Stimulated activated CD8-positive, alpha-beta memory T cell treated with anti-CD3 and anti-CD28 coated beads, Interleukin-12 subunit alpha, Interleukin-12 subunit beta, amount 100 ng/mL, for 1 hour (primary cell): ENCODE measurements around the gene DIS3L2.
"Not testable (repeated sequence)": the region's sequence is repeated elsewhere in the genome, so short reads cannot be mapped to it uniquely, and the experiment has no call there.

Experiments
- DNase-seq: peaks from one replicate; pipeline ENCODE4 v3.0.0-alpha.2; 2020; ENCODE audit warnings: low read depth

The DIS3L2 gene

DNA sequence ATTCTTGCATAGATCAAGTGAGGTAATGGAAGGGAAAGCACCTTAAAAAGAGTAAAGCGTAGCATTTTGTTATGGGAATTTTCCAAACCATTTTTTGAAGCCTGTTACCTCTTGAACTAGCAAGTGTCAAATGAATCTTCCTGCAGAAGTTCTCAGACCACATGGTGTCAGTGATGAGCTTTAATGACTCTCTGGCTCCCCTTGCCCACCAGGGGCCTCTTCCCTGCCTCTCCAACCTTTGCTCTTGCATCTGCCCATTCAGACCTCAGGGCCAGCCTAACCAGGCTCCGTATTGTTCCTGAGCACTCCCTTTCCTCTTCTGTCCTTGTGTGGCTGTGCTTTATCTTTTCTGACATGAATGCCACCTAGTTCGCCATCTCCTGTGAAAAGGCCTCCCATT lies 155.9 kb downstream of the DIS3L2 start:
- no peak for DNase-seq

DNA sequence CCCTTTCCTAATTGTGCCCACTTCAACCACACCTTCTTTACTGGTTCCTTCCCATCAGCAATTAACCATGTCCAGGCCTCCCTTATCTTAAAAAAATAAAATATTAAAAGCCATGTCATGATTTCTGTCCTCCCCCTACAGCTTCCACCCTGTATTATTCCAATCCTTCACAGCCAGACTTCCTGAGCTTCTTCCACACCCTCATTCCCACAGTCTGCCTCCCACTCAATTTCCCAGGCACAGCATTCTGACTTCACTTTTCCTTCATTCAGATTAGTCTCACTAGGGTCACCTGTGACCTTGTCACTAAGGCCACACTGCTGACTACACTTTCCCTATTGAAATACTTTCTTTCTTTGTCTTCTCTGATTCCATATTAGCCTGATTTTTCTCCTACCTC lies 159.4 kb downstream of the DIS3L2 start:
- no peak for DNase-seq

DNA sequence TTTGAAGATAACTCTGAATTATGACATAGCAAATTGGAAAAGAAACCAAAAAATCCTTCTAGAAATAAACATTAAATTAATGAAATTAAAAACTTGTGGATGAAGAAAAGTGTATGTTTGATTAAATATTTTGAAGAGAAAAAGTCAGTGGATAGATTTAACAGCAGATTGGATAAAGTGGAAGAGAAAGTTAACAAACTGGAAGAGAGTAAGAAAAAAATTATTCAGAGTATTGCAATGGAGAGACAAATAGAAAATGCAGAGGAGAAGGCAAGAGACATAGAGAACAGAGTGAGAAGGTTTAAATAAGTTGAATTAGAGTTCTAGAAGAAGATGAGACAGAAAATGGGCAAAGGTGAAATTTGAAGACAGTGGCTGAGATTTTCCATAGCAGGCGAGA lies 162.8 kb downstream of the DIS3L2 start:
- DNase-seq = no peak

DNA sequence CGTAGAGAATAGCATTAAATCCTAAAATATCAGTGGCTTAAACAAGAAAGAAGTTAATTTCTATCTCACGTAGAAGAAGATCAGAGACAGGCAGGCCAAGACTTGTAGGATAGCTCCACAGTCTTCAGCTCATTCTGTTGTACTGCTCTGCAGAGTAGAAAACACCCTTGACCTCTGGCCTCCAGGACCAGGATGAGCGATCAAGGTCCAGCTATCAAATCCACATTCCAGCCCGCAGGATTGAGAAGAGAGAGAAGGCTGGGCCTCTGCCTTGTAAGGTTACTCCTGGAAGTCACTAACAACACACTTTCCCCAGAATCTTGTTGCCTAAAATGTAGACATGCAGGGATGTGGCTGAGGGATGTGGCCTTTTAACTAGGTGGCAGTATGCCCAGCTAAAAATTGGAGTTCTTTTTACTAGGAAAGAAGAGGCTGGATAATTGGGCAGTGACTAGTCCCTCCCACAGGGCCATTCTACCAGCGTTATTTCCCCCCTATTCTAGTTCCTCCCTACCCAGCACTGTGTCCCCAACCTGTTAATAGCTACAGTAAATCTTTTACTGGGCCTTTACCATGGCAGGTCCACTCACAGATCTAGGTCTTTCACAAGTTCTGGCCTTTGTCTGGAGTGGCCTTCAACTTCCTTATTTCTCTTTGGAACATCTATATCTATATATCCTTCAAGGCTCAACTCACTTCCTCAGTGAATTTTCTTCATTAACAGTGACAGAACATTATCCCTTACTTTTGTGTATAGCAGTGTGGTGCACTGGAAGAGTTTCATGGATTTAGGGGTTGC lies 165.0 kb downstream of the DIS3L2 start:
- DNase-seq = no peak

DNA sequence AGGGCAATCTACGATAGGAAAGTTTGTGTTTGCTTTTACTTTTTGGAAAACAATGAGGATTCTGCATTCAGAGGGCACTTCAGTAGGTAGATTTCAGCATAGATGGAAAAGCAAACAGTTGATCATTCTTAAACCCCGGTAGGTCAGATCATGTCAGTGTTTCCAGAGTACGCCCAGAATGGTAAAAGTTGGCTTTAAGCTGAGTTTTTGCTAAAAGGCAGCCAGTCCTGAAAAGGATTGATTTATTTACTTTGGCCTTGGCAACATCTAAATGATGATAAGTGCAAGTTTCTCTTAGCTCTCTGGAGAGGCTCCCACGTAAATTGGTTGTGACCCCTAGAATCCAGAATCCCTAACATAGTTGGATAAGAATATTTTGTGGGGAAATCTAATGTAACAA lies 168.0 kb downstream of the DIS3L2 start:
- no peak for DNase-seq

DNA sequence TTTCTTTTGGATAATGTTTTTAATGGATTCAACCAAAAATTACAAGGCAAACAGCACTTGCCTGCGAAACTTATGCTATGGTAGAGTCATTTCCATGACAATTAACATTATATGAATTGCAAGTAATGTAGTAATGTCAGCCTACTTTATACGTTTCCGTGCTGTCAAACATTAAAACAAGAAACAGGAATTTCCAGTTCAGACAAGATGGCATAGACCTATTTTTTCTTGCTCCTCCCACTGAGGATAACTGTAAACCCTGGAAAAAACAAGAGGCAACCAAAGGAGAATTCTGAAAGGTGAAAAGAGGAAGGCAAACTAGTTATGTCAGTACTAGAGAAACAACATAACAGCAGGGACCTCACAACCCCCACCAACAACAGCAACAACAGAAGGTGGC lies 170.7 kb downstream of the DIS3L2 start:
- no peak for DNase-seq

DNA sequence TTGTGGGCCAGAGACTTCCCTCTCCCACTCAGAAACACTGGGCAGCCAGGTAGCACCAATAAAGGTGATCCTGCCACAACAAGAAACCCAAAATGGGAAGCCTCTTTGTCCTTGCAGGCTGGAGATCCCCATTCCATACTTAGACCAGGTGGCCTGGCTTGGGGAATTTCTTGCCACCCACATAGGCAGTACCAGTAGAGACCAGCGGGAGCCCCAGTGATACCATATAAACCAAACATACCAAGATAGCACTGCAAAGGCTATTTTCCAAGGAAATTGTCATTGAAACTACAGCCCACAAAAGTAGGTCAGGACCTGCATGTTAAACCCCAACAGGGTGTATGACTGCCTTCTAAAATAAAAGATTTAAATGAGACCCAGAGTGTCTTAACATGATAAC lies 171.6 kb downstream of the DIS3L2 start:
- DNase-seq = no peak

DNA sequence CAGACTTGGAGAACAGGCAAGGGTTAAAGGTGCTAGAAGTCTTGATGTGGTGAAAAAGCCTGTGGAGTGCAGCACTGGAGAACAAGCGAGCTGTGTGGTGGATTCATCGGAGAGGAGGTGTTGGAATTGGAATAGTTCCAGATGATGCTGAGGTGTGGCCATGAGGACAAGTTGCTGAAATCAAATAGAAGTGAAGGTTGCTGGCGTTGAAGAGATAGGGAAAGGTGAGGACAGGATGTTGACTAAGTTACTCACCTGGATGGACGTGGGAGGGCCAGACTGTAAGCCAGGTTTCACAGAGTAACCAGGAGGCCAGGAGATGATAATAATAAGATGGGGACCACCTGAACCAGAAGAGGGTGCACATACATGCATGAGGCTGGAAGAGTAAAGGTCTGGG lies 173.4 kb downstream of the DIS3L2 start:
- DNase-seq = no peak

DNA sequence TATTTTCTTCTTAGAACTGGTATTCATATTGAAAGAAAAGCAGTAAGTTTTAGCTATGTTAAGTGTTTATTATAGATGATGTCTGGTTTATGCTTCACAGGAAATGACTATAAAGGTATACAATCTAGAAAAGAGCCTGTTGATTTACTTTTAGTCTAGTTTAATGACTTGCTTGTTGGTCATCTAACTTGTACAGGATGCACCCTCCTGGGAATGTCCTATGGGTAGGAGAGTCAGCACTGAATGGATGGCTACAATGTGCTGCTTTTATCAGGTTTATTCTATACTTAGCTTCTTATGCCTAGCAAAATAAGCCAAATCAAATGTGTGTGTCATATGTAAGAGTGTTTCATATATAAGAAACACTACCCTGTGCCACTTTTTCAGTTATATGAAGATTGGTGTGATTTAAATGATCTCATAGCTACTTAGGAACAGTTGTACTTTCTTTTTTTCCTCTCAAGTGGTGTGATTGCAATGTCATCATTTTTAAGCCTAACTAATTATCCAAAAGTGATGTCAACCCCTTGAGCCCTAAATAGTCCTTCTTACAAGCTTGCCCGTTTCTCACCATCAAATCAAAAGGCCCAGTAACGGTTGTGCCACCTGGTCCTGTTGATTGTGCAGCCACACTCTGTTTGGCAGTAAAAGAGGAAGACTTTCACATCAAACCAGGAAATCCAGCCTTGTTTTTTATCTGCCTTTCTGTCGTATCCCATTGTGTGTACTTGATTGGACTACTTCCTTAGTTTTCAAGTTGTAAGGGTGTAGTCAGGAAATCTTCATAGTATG lies 176.0 kb downstream of the DIS3L2 start:
- no peak for DNase-seq

DNA sequence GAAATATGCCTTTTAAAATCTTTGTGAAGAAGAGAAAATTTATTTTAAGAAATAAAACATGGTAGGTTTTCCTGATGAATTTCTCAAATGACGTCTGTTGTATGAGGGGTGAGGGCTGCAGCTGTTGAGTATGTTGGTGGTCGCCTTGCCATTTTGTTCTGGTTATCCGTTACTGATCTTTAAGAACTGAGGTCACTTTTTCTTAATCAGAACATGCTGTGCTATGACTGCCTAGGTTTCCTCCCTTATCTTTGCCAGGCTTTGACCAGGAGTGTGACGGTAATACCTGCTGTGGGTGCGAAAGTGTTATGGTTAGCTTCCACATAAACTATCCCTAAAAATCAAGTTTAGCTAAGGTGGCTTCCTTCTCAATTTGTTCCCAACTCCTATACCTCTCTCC lies 176.9 kb downstream of the DIS3L2 start:
- DNase-seq = no peak

DNA sequence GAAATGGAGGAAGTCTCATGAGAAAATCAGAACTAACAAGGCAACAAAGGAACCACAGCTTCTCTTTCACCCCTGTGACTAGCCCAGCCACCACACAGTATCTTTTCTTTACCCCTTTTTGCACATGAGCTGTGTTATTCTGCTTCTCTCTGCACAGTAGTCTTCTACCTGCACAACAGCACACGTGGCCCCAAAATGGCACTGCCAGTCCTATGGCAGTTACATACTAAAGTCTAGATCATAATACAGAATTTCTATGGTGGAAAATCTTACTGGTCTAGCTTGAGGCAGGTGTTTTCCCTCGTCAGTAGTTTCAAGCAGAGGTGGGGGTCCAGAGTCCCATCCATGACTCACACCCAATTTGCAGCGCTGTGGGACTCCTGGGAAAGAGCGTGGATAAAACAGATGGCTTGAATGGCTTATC lies 177.7 kb downstream of the DIS3L2 start:
- DNase-seq = no peak

DNA sequence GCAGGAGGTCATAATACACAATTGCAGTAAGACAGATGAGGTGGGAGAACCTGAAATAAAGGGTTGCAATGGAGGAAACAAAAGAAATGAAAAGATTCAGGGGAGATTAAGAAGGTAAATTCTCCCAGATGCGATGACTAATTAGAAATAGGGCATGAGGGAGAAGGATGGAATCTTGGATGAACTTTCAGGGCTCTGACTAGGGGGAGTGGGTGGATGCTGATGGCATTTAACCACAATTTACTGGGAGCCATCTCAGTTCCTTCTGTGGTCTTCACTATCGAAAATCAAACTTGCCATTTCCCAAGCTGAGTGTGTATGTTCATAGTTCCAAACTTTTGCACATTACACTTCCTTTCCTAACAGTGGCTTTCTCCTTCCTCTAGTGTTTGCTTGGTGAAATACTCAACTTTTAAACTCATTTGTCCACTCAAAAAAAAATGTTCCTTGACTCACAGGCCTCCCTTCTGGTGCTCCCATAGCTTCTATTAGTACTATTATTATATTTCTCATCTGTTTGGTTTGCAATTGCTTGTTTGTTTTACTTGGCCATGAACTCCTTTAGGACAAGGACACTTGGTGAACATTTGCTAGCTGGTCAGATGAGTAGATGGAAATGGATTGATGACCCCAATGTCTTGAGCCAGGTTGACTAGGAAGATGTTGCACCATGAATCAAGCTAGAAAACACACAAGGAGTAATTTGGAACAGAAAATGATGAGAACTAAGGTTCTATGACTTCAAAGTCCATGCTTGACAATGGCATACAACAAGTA lies 178.5 kb downstream of the DIS3L2 start:
- no peak for DNase-seq

DNA sequence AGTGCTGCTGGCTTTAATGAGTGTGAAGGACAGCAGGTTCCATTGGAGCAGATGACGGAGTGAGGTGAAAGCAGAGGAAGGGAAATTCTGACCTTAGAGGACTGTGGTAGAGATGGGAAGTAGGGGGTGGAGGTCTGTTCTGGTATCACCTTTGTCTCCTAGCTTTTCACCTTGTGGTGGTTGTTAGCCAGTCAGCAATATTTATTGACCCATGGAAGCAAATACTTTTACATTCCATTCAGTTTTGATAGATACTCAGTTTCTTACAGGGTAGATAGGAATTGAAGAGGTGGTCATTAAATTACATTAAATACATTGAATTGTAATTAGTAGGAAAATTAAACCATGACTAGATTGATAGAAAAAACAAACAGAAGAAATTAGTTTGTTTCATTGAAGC lies 180.1 kb downstream of the DIS3L2 start:
- DNase-seq = no peak

DNA sequence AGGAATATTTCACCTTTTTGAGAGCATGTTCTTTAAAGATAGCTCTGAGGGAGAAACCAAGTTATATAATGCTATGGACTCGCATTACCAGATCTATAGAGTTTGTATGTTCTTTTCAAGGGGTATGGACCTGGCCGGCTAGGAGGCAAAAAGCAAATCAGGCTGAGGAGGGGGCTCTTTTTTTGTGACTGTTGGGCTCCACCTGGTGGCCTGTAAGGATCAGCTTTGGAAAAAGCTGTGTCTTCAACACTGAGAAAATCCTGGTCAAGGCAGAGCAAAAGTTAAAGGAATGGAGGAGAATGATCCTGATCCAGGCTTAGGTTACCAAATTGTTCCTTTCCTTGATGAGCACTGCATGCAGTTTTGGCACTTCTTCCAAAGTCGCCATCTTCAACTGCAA lies 180.5 kb downstream of the DIS3L2 start:
- no peak for DNase-seq

DNA sequence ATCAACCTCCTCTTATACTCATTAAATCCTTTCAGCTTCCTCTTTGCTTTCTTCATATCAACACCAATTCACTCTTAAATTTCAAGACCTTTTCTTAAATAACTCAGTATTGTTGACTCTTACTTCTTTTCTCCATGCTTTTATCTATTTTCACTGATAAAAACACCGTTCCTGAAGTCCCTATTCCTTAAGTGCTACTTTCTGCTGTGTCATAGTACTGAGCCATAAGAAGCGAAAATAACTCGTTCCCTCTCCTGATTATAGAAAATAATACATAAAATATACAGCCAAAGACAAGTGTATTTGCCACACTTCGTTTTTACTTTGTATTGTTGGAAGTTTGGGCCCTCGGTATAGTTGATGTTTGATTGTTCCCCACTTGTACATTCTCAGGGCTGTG lies 181.0 kb downstream of the DIS3L2 start:
- no peak for DNase-seq

DNA sequence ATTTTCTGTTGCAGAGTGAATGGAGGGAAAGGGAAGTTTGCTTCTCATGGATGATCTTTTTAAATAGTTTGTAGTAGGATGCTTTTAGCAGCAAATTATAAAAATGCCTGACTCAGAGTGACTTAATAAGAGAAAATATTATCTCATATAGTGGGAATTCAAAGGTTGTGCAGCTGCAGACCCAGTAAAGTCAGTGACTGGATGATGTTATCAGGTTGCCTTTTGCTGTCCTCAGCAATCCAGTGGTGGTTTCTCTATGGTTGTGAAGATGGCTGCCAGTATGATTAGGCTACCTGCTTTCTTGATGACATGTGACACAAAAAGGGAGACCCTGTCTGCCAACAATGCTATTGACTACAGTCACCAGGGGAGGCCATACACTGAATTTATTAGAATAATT lies 184.8 kb downstream of the DIS3L2 start:
- DNase-seq = no peak

DNA sequence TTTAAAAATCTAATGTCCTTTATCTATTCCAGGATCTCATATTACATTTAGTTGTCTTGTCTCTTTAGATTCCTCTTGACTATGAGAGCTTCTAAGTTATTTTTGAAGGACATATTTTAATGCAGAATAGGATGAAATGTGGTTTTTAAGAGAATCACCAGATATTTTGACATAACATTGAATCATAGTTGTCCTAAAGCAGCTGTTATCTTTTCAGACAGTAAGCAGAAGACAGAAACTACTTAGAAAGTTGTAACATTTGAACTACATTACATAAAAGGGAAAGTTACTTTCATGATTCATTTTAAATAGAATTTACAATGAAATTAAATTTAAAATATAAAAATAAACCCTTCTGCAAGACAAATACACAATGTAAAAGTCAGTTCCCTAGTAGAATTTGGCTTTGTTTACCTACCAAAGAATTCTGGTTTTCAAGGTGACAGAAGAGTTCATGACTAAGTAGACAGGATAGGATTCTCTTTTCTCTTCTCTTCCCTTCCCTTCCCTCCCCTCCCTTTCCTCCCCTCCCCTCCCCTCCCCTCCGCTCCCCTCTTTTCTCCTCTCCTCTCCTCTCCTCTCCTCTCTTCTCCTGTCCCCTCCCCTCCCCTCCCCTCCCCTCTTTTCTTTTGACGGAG lies 186.0 kb downstream of the DIS3L2 start:
- no peak for DNase-seq

DNA sequence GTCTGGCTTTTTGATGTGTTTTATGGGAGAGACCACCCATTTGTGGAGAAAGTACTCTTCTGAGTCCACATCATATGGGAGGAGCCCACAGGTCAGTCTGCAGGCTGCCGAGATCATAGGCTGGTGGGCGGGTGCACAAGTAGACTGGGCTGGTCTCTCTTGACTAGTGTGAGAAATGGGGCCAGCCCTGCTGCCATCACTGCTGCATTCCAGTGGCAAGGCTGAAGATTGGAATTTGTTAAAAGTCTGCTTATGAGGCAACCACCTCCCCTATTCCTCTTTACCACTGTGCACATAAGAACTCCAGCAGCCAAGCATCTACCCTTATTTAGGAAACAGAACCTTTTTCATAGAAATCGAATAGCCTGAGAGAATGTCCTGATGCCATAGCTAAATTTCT lies 200.7 kb downstream of the DIS3L2 start:
- DNase-seq = no peak

DNA sequence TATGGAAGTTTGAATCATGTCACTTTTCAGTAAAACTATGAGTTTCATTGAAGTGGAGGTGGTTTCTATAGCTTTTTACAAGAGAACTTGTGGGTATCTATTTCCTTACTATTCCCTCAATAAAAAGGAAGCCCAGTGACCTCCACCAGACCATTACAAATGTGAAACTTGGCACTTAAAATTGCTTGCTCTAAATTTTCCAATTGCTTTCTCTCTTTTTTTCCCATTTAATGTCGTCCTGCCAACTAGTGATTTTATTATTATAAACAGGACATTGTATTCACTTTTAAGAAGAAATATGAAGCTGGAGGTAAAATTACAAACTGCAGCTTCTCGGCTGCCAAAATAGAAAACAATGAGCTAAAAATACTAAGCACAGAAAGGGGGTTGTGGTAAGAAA lies 208.9 kb downstream of the DIS3L2 start:
- DNase-seq = no peak

DNA sequence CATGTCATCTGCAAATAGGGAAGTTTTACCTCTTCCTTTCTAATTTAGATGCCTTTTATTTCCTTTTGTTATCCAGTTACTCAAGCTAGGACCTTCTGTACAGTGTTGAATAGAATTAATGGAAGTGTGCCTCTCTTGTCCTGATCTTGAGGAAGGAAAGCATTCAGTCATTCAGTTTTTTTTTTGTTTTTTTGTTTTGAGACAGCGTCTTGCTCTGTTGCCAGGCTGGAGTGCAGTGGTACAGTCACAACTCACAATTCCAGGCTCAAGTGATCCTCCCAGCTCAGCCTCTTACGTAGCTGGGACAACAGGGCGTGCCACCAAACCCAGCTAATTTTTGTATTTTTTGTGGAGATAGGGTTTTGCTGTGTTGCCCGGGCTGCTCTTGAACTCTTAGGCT lies 213.1 kb downstream of the DIS3L2 start:
- DNase-seq = no peak

DNA sequence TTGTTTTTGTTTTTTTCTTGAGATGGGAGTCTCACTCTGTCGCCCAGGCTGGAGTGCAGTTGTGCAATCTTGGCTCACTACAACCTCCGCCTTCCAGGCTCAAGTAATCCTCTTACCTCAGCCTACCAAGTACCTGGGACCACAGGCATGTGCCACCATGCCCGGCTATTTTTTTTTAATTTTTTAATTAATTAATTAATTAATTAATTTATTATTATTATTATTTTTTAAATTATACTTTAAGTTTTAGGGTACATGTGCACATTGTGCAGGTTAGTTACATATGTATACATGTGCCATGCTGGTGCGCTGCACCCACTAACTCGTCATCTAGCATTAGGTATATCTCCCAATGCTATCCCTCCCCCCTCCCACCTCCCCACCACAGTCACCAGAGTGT lies 215.1 kb downstream of the DIS3L2 start:
- DNase-seq = not testable (repeated sequence)

DNA sequence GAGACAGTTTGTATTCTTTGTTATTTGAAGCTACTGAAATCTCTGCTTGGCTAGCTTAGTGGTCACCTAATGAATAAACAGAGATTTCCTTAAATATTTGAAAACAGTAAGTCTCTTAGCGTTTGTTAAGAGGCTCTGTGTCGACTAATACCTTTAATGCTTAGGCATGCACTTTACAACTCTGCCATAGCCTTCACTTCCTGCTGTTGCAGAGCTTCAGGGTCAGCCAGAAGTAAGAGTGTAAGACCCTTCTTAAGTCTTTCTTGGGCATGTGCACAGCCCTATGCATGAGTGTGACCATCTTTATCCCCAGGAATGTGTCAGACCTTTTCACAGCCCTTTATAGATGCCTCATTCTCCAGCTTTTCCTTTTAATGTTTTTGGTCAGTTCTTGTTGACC lies 221.8 kb downstream of the DIS3L2 start:
- no peak for DNase-seq
